ENCODE measurements around the gene POU2AF1.

The POU2AF1 gene

GRCh38 chr11:111362887-111363411, 16.1 kb downstream of the POU2AF1 start:
- no peak overlapping the region for H3K4me3 ChIP-seq (replicated peaks in 1 of 2; ENCODE audit: low read depth in 2 of 2, low read length in 2 of 2)
- no peak for DNase-seq (ENCODE audit: low read depth in 2 of 2)
- no peak for TF ChIP-seq CTCF (IDR thresholded peaks at IDR 0.05; ENCODE audit: low read depth, low read length)

DNA sequence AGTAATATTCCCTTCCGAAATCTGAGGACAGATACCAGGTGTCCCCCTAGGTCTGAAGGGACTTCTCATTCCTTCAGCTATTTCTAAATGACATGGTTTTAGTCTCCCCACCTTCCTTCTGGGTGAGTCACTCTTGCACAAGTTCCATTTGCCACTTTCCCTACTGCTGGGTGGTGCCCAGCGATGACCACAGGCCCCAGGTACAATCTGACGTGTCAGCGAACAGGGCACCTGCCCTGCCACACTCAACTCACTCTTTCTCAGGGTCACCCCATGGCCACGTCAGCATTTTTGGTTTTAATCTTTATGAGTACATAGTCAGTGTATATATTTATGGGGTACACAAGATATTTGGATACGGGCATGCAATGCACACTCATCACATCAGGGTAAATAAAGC, 17.2 kb downstream of the POU2AF1 start:
- no peak for TF ChIP-seq CTCF (IDR thresholded peaks at IDR 0.05; ENCODE audit: low read depth, low read length)
- no peak overlapping the region for H3K4me3 ChIP-seq (replicated peaks in 1 of 2; ENCODE audit: low read depth in 2 of 2, low read length in 2 of 2)
- no peak for DNase-seq (ENCODE audit: low read depth in 2 of 2)

GRCh38 chr11:111361052-111361801, 17.8 kb downstream of the POU2AF1 start:
- TF ChIP-seq CTCF (IDR thresholded peaks at IDR 0.05; ENCODE audit: low read depth, low read length): no peak
- no peak overlapping the region for H3K4me3 ChIP-seq (replicated peaks in 1 of 2; ENCODE audit: low read depth in 2 of 2, low read length in 2 of 2)
- no peak for DNase-seq (ENCODE audit: low read depth in 2 of 2)

DNA sequence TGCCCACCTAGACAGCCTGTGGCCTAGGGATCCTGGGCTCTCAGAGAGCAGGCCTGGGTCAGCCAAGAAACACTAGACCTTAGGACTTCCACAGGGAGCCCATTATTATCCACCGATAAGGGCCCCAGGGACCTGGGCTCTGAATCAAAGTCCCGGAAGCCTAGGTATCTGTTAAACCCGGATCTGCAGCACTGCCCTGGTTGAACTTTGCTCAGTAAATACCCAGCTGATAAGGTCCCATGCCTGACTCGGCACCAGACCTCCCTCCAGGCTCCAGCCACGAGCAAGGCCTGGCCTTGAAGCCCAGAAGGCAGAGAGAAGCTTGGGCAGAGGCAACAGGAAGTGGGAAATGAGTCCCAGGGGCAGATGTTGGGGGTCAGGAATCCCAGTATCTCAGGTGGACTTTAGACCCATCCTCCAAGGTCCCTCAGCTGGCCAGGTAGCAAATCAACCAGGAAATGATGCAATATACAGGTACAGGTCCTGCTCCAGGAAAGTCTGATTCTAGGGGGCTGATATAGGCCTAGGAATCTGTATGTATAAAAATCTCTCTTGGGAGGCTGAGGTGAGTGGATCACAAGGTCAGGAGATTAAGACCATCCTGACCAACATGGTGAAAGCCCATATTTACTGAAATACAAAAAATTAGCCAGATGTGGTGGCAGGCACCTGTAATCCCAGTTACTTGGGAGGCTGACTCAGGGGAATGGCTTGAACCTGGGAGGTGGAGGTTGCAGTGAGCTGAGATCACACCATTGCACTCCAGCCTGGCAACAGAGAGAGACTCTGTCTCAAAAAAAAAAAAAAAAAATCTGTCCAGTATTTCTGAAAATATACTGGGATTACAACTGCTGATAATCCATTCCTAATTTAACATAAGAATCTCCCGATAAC, 18.7 kb downstream of the POU2AF1 start:
- DNase-seq (ENCODE audit: low read depth in 2 of 2): no peak
- TF ChIP-seq CTCF (IDR thresholded peaks at IDR 0.05; ENCODE audit: low read depth, low read length): no peak
- H3K4me3 ChIP-seq (replicated peaks in 1 of 2; ENCODE audit: low read depth in 2 of 2, low read length in 2 of 2): no peak overlapping the region

GRCh38 chr11:111359223-111360149, 19.6 kb downstream of the POU2AF1 start:
- no peak for DNase-seq (ENCODE audit: low read depth in 2 of 2)
- H3K4me3 ChIP-seq (replicated peaks in 1 of 2; ENCODE audit: low read depth in 2 of 2, low read length in 2 of 2): no peak overlapping the region
- no peak for TF ChIP-seq CTCF (IDR thresholded peaks at IDR 0.05; ENCODE audit: low read depth, low read length)

Measured in cardiac fibroblast (primary cell).